Sigmoid colon (tissue), 4 donors: ENCODE measurements around the gene TRIM37.

ENCODE experiments used
- CTCF ChIP-seq, 4 experiments: fragments of 450-650 bp in 3 of 4; fragments of 200-600 bp in 1 of 4; IDR thresholded peaks; one replicate each; pipeline ENCODE4 v1.5.1; 2016 to 2019; ENCODE audit warnings: antibody characterized with exemption in 4 of 4, mild to moderate bottlenecking in 3 of 4, moderate library complexity in 2 of 4
- POLR2A ChIP-seq, 2 donors: fragments of 450-650 bp; IDR thresholded peaks; one replicate each; pipeline ENCODE4 v1.6.1; 2016; ENCODE audit warnings: antibody characterized with exemption in 2 of 2, mild to moderate bottlenecking in 2 of 2, moderate library complexity in 2 of 2
- POLR2AphosphoS5 ChIP-seq, 4 donors: sonication (generic); formaldehyde crosslinking; IDR thresholded peaks; one replicate each; pipeline ENCODE4 v1.6.1; 2017; ENCODE audit warnings: antibody characterized with exemption in 4 of 4

DNA sequence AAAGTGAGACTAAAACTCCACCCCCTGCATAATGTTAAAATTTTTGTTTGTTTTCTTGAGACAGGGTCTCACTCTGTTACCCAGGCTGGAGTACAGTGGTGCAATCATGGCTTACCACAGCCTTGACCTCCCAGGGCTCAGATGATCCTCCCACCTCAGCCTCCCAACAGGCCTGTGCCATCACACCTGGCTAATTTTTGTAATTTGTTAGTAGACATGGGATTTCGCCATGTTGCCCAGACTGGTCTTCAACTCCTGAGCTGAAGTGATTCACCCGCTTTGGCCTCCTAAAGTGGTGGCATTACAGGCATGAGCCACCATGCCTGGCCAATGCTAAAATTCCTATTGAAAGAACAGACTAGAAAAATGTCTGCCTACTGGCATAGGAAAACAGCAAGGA lies 103.8 kb downstream of the TRIM37 start:
- TF ChIP-seq POLR2AphosphoS5 (IDR thresholded peaks at IDR 0.05) (no peak), POLR2A (IDR thresholded peaks at IDR 0.05) (no peak), CTCF (IDR thresholded peaks at IDR 0.05) (no peak)
